Panc1 (cell line): ENCODE results near the gene NUDCD2. TPM values are rescaled to one million over a fixed set of nuclear protein-coding genes. Genes with fewer than 3 reads are reported as not detected.
A peak's percentile ranks its signal among the peaks of the same experiment; 100 is the strongest.

Source experiments
- ATAC-seq: fragments of 200-7000 bp; cut with Tn5 transposase; 2 replicates; pipeline ENCODE4 v1.9.1; 2020; ENCODE audit warnings: mild to moderate bottlenecking, moderate library complexity
- BruUV-seq: library from RNA; stranded (reverse); fragments of 400-500 nt; replicated peaks from 2 replicates; lab custom pipeline; 2021; lab: Mats Ljungman, UMichigan
- CTCF ChIA-PET: fragments of 300-600 bp; sonication (Branson Sonifier 250); formaldehyde crosslinking; loops from one replicate; lab custom pipeline; 2022; ENCODE audit warnings: antibody characterized with exemption; lab: Charles Lee
- POLR2A ChIA-PET: fragments of 300-600 bp; sonication (Branson Sonifier 250); formaldehyde crosslinking; loops from one replicate; lab custom pipeline; 2022; ENCODE audit warnings: antibody characterized with exemption; lab: Charles Lee
- DNase-seq: peaks from one replicate; pipeline ENCODE4 v3.0.0-alpha.2; 2010; ENCODE audit warnings: low read depth, low spot score
- H3K27ac ChIP-seq: 2 replicates; pipeline ENCODE4 v1.5.1; 2011; ENCODE audit warnings: mild to moderate bottlenecking, low read length, inconsistent platforms
- H3K27me3 ChIP-seq: fragments of 200-500 bp; sonication (Bioruptor generic); 2 replicates; pipeline ENCODE4 v1.6.0; 2014; ENCODE audit warnings: low read length, inconsistent platforms; ENCODE audit not compliant: control insufficient read depth, insufficient read depth
- H3K36me3 ChIP-seq: fragments of 200-500 bp; sonication (Bioruptor generic); 2 replicates; pipeline ENCODE4 v1.5.1; 2014; ENCODE audit warnings: inconsistent platforms, mild to moderate bottlenecking, low read length, moderate library complexity; ENCODE audit not compliant: control insufficient read depth, insufficient read depth
- H3K4me1 ChIP-seq: 2 replicates; pipeline ENCODE4 v1.5.1; 2011; ENCODE audit warnings: inconsistent platforms, mild to moderate bottlenecking, low read length, moderate library complexity; ENCODE audit not compliant: control insufficient read depth, insufficient read depth
- H3K4me3 ChIP-seq, 2 experiments: 2 replicates each; pipeline ENCODE4 v1.5.1; 2011 to 2012; ENCODE audit warnings: low read depth in 2 of 2, low read length in 2 of 2, mild to moderate bottlenecking in 2 of 2, inconsistent platforms in 1 of 2, moderate library complexity in 1 of 2
- H3K9me3 ChIP-seq: fragments of 200-500 bp; sonication (Bioruptor generic); 2 replicates; pipeline ENCODE4 v1.5.1; 2014; ENCODE audit warnings: low read depth, mild to moderate bottlenecking, inconsistent platforms, low read length, moderate library complexity; ENCODE audit not compliant: control insufficient read depth, insufficient read depth
- CTCF ChIP-seq: fragments of 450-650 bp; IDR thresholded peaks from 2 replicates; pipeline ENCODE4 v1.5.1; 2017; ENCODE audit warnings: mild to moderate bottlenecking
- POLR2AphosphoS5 ChIP-seq: IDR thresholded peaks from 2 replicates; pipeline ENCODE4 v1.6.1; 2012; ENCODE audit warnings: mild to moderate bottlenecking, low read depth, low read length, moderate library complexity
- REST ChIP-seq, 2 experiments: IDR thresholded peaks; 2 replicates each; pipeline ENCODE4 v1.6.1; 2011 to 2012; ENCODE audit warnings: low read depth in 2 of 2, control low read depth in 1 of 2, low read length in 1 of 2, mild to moderate bottlenecking in 1 of 2, moderate library complexity in 1 of 2; ENCODE audit not compliant: insufficient read depth in 1 of 2
- SIN3A ChIP-seq: IDR thresholded peaks from 2 replicates; pipeline ENCODE4 v1.6.1; 2012; ENCODE audit warnings: low read depth, mild to moderate bottlenecking, low read length, moderate library complexity, borderline replicate concordance; ENCODE audit not compliant: insufficient read depth
- TCF7L2 ChIP-seq: IDR thresholded peaks from 2 replicates; pipeline ENCODE4 v1.6.1; 2011; ENCODE audit warnings: mild to moderate bottlenecking, low read depth, low read length, inconsistent platforms
- in situ Hi-C: cut with HindIII; loops from 2 replicates; pipeline ENCODE4 v1.10.0; 2016; ENCODE audit warnings: low sequenced_read_pairs, low pct_unique_long_range_greater_than_20kb
- intact Hi-C: fragments of 100-400 bp; cut with micrococcal nuclease; formaldehyde crosslinking; loops from one replicate; pipeline ENCODE4 v1.10.0; 2022; ENCODE audit not compliant: unreplicated experiment
- total RNA-seq: library from RNA; stranded (reverse); gene quantifications from one replicate; pipeline ENCODE4 v1.2.1, GENCODE V29; 2021; ENCODE audit not compliant: unreplicated experiment

Gene NUDCD2
- total RNA-seq, 1 experiment from 2014 or later: 58.6 TPM

GRCh38 chr5:163440954-163441353 is 18.9 kb downstream of the NUDCD2 start:
- ChIA-PET POLR2A (interaction anchor here (1.4 kb wide), 1 partner anchor 20 kb away, joined by 4 read pairs; the partner anchor contains the start of gene HMMR), CTCF (no interaction called here)
- no peak overlapping the region for H3K27ac ChIP-seq
- peaks cover 20% of the 10 kb centered on the region for H3K4me1 ChIP-seq
- ATAC-seq: no peak
- no peak for DNase-seq
- no TSS peak for BruUV-seq
- H3K4me3 ChIP-seq: no peak overlapping the region
- in situ Hi-C loops (no loop called here), intact Hi-C loops (no loop called here)
- H3K27me3 ChIP-seq: no peaks in the 10 kb centered on the region
- no peak for TF ChIP-seq CTCF
- TF ChIP-seq TCF7L2: no peak
- peaks cover 56% of the 10 kb centered on the region for H3K36me3 ChIP-seq
- H3K9me3 ChIP-seq: no peaks in the 10 kb centered on the region

GRCh38 chr5:163439092-163439425 is 20.8 kb downstream of the NUDCD2 start:
- in situ Hi-C loops: no loop called here
- ATAC-seq: no peak

More at GRCh38 chr5:163439092-163439425, 20.8 kb downstream of the NUDCD2 start:
- DNase-seq: no peak
- H3K4me3 ChIP-seq: peak overlapping the region; percentile 81 to 97
- H3K27ac ChIP-seq: peak overlapping the region; percentile 93
- H3K9me3 ChIP-seq: no peaks in the 10 kb centered on the region
- peaks cover 41% of the 10 kb centered on the region for H3K36me3 ChIP-seq
- TF ChIP-seq REST (IDR thresholded peaks at IDR 0.05; ENCODE audit: insufficient read depth in 1 of 2, low read depth in 2 of 2, low read length in 1 of 2) (no peak), CTCF (no peak), TCF7L2 (no peak), POLR2AphosphoS5 (no peak), SIN3A (no peak)
- POLR2A ChIA-PET: interaction anchor here (0.7 kb wide), 1 partner anchor 22 kb away, joined by 8 read pairs; no protein-coding TSS in a partner anchor
- intact Hi-C loops: no loop called here
- BruUV-seq: no TSS peak
- H3K4me1 ChIP-seq: peaks cover 26% of the 10 kb centered on the region
- CTCF ChIA-PET: no interaction called here
- H3K27me3 ChIP-seq: no peaks in the 10 kb centered on the region
